GM18519 (cell line): ENCODE data around the gene AOPEP.
"Not testable (repeated sequence)": the region's sequence is repeated elsewhere in the genome, so short reads cannot be mapped to it uniquely, and the experiment has no call there.

Source experiments
- ATAC-seq: cut with Tn5 transposase; IDR thresholded peaks from one replicate; pipeline ENCODE4 v1.9.1; 2021; ENCODE audit warnings: mild to moderate bottlenecking, moderate library complexity; ENCODE audit not compliant: unreplicated experiment, low FRiP score

AOPEP gene

DNA sequence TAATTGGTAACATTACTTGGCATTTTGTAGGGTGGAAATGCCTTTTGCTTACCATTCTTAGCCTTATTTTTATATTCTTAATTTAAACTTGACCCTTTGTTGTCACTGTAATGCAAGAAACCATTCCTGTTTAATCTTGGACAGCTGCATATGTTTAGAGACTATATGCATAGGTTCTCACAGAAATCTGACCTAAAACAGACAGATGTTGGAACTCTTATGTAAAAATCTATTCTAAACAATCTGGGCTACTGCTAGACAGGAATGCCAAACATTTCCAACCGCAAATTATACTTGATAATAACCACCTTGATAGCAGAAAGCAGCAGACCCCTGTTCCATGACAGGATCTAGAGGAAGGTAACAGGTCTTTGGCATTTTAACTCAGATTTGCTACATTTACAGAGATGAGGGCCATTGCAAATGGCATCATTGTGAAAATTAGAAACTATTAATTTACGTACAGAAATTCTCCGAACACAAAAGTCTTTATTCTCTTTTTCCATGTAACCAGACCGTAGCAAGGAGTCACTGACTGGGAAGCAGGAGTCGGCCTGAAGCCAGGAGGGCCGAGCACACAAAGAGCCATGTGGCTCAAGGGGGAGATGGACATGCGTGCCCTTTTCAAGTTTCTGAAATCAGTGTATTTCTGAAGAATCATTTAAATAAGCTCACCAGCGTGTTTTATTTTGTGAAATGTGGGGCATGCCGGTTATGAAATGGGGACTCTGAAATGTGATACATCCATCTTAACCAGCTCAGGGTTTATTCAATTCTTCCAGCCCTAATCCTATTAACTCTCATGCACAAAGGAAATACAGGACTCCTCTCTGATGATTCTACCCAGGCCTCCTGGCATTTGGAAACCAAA lies 139.3 kb downstream of the AOPEP start:
- ATAC-seq, result no peak

DNA sequence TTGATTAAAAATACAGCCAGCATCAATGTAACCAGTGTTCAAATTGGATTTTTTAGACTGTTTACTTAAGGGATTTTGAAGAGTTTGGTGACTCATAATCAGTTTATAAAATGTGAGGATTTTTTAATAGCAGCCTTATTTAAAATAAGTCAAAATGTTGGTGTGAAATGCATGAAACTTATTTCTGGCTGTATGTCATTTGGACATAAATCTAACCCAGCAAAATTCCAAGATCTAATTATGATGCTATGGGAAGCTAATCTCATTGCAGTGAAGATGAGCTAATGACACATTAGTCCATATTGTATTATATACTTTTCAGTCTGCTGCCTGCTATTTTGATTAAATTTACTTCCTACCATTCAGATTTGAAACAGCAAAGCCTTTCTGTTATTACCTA lies 140.3 kb downstream of the AOPEP start:
- no peak for ATAC-seq

GRCh38 chr9:94867281-94867841 lies 140.9 kb downstream of the AOPEP start:
- ATAC-seq, result no peak

- ATAC-seq, result no peak
These were observed 141.4 kb downstream of the AOPEP start for GRCh38 chr9:94867842-94868312.

- no peak for ATAC-seq
These were observed 142.0 kb downstream of the AOPEP start for GRCh38 chr9:94868464-94868863.

GRCh38 chr9:94869415-94869843 lies 142.9 kb downstream of the AOPEP start:
- ATAC-seq, result no peak

- no peak for ATAC-seq
These were observed 143.9 kb downstream of the AOPEP start for GRCh38 chr9:94870465-94870792.

- ATAC-seq, result no peak
These were observed 144.5 kb downstream of the AOPEP start for GRCh38 chr9:94870793-94871558.

- ATAC-seq, result no peak
These were observed 145.8 kb downstream of the AOPEP start for GRCh38 chr9:94872083-94872833.

DNA sequence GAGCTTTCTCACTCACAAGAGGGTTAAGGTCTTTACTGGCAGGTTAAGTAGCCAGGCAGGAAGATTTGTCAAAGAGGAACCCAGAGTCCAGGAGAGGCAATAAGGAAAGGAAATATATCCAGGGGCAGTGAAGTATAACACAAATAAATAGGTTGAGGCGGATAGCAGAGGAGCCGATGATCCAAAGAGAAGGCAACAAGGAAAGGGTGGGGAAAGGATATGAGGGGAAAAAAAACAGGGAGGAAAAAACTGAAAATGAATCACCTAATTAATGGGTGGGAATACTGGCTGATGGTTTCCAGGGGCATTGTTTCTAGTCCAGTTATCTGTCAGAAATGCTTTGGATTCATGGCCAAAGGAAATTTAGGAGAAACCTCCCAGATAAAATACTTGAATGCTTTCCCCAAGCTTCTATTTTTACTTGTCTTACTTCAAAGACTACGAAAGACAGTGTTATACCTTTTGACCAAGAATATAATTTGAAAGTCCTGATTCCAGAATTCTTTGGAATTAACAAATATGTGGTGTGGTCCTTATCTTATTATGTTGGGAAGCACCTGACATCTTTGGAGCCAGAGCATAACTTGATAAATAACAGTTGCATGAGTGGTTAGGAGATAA lies 146.5 kb downstream of the AOPEP start:
- ATAC-seq, result no peak

- ATAC-seq, result no peak
These were observed 147.8 kb downstream of the AOPEP start for GRCh38 chr9:94874316-94874715.

GRCh38 chr9:94875300-94876020 lies 149.0 kb downstream of the AOPEP start:
- peak; percentile 65 for ATAC-seq

DNA sequence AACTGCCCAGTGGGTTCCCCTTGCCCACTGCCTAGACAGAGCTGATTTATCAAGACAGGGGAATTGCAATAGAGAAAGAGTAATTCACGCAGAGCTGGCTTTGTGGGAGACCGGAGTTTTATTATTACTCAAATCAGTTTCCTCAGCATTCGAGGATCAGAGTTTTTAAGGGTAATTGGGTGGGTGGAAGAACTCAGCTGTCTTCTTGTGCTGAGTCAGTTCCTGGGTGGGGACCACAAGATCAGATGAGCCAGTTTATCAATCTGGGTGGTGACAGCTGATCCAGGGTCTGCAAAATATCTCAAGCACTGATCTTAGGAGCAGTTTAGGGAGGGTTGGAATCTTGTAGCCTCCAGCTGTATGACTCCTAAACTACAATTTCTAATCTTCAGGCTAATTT lies 152.3 kb downstream of the AOPEP start:
- not testable (repeated sequence) for ATAC-seq

DNA sequence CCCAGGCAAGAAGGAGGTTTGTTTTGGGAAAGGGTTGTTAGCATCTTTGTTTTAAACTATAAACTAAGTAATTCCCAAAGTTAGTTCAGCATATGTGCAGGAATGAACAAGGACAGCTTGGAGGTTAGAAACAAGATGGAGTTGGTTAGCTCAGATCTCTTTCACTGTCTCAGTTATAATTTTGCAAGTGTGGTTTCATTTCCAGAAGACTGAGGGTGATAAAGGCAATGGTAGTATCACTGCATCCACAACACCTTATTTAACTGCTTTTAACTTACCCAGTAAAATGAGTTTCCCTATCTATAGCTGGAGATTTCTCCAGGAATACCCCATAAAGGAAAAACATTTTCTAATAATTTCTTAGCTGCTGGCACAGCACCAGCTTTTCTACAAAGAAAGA lies 152.7 kb downstream of the AOPEP start:
- no peak for ATAC-seq

GRCh38 chr9:94881023-94881422 lies 154.5 kb downstream of the AOPEP start:
- ATAC-seq, result no peak

DNA sequence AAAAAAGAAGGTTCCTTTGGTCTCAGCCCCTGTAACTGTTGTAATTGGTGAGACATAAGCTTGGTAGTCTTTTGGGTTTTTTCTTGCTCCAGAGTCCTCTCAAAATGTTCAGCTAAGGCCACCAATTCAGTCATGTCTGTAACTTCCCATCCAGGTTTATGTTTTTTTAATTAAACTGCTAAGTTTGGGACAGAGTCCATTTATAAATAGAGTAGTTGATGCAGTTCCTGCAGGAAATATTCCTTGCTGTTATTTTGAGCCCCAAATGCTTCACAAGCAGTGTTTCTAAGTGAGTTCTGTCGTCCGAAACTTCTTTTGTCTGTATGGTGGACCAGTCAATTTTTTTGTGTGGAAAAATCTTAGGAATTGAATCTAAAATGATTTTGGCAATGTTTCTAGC lies 155.0 kb downstream of the AOPEP start:
- no peak for ATAC-seq

DNA sequence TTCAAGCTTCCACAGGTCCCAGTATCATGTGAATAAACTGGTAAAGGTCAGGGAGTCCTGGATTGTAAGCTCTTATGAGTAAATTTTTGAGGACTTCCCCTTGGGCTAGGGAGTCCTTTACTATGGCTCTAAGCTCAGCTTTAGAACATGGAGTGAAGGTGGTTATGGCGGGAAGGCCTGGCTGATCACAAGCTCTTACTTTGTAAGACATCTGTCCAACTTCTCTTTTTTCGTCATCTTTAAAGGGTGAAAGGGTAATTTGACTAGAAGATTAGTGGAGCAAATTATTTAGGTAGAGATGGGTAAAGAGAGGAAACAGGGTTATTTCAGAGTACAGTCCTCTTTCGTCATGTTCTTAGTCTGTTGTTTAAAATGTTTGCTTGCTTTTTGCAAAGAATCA lies 155.4 kb downstream of the AOPEP start:
- no peak for ATAC-seq

- ATAC-seq, result no peak
These were observed 156.6 kb downstream of the AOPEP start for GRCh38 chr9:94882966-94883641.

DNA sequence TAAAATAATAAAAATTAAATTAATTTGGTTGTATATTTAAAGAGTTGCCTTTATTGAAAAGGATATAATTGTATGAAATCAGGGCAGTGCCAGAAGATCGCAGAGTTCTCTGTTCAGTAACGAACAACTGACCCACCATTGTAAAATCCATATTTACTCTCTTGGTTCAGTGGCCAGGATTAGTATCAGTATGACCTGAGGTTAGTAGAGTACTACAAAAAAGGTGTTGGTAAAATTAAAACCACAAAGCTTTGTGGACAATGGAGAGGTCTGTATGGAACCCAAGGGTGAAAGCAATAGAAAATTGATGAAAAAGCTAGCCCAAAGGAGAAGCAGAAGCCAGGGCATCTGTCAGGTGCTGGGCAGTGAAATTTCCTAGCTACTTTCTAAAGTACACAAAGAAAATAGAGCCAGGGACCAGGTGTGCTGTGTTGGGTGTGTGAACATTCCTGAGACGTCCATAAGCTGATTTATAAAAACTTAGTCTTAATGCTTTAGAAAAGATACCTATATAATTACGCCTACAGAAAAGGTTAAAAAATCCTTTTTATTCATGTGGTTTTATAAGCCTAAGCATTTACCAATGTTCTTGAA lies 159.5 kb downstream of the AOPEP start:
- ATAC-seq, result no peak
